ENCODE data around the gene MYCBP2.
"Not testable (repeated sequence)": the region's sequence is repeated elsewhere in the genome, so short reads cannot be mapped to it uniquely, and the experiment has no call there.

GRCh38 chr13:77285632-77286031 is 41.3 kb downstream of the MYCBP2 start:
- not testable (repeated sequence) for TF ChIP-seq POLR2A (IDR thresholded peaks at IDR 0.05); CTCF (IDR thresholded peaks at IDR 0.05); POLR2AphosphoS5 (IDR thresholded peaks at IDR 0.05; ENCODE audit: insufficient read depth in 1 of 2, low read depth in 1 of 2)

Measured in vagina (tissue), 2 donors.